Stimulated activated CD4-positive, alpha-beta T cell treated with anti-CD3 and anti-CD28 coated beads, Interleukin-2, amount 100 ng/mL, for 48 hours (primary cell): Measurements from ENCODE around the gene AMN1.

ENCODE experiments used
- DNase-seq, 2 donors: peaks; one replicate each; pipeline ENCODE4 v3.0.0-alpha.2; 2020

Gene AMN1

GRCh38 chr12:31627456-31628054 lies 101.3 kb downstream of the AMN1 start:
- DNase-seq, result no peak

GRCh38 chr12:31626270-31626995 lies 102.4 kb downstream of the AMN1 start:
- no peak for DNase-seq

- no peak for DNase-seq
Measured at GRCh38 chr12:31622038-31622437, 106.8 kb downstream of the AMN1 start.
